Measurements from ENCODE around the gene LLCFC1.

Gene LLCFC1

GRCh38 chr7:142917447-142917846, 21.8 kb upstream of the LLCFC1 start:
- no peak for TF ChIP-seq CTCF (IDR thresholded peaks at IDR 0.05; ENCODE audit: borderline replicate concordance, insufficient read depth, low read depth, low read length)
- H3K4me3 ChIP-seq (ENCODE audit: low read depth, low read length) = no peak overlapping the region

GRCh38 chr7:142918901-142919300, 20.4 kb upstream of the LLCFC1 start:
- no peak for TF ChIP-seq CTCF (IDR thresholded peaks at IDR 0.05; ENCODE audit: borderline replicate concordance, insufficient read depth, low read depth, low read length)
- H3K4me3 ChIP-seq (ENCODE audit: low read depth, low read length) = no peak overlapping the region

GRCh38 chr7:142919656-142920055, 19.6 kb upstream of the LLCFC1 start:
- TF ChIP-seq CTCF (IDR thresholded peaks at IDR 0.05; ENCODE audit: borderline replicate concordance, insufficient read depth, low read depth, low read length) = no peak
- H3K4me3 ChIP-seq (ENCODE audit: low read depth, low read length) = no peak overlapping the region

GRCh38 chr7:142923391-142923790, 15.9 kb upstream of the LLCFC1 start:
- no peak for TF ChIP-seq CTCF (IDR thresholded peaks at IDR 0.05; ENCODE audit: borderline replicate concordance, insufficient read depth, low read depth, low read length)
- H3K4me3 ChIP-seq (ENCODE audit: low read depth, low read length) = no peak overlapping the region

- peak; percentile 37; the same call in 1 of the 2 replicates for TF ChIP-seq CTCF (IDR thresholded peaks at IDR 0.05; ENCODE audit: borderline replicate concordance, insufficient read depth, low read depth, low read length)
- no peak overlapping the region for H3K4me3 ChIP-seq (ENCODE audit: low read depth, low read length)
Observed at GRCh38 chr7:142925413-142925812, 13.9 kb upstream of the LLCFC1 start.

- H3K4me3 ChIP-seq (ENCODE audit: low read depth, low read length) = no peak overlapping the region
- no peak for TF ChIP-seq CTCF (IDR thresholded peaks at IDR 0.05; ENCODE audit: borderline replicate concordance, insufficient read depth, low read depth, low read length)
Observed at GRCh38 chr7:142927085-142927745, 12.1 kb upstream of the LLCFC1 start.

GRCh38 chr7:142927949-142928348, 11.3 kb upstream of the LLCFC1 start:
- TF ChIP-seq CTCF (IDR thresholded peaks at IDR 0.05; ENCODE audit: borderline replicate concordance, insufficient read depth, low read depth, low read length) = no peak
- no peak overlapping the region for H3K4me3 ChIP-seq (ENCODE audit: low read depth, low read length)
